Stimulated activated CD4-positive, alpha-beta T cell treated with anti-CD3 and anti-CD28 coated beads, Interleukin-4, amount 100 ng/mL, for 4 hours (primary cell): ENCODE data around the gene MACROD1.

Source experiments
- DNase-seq, 2 experiments: peaks; one replicate each; pipeline ENCODE4 v3.0.0-alpha.2; 2020

The MACROD1 gene

GRCh38 chr11:64110465-64111375 lies 55.2 kb downstream of the MACROD1 start:
- no peak for DNase-seq

- DNase-seq, result no peak
Observed at GRCh38 chr11:64109332-64109731, 56.6 kb downstream of the MACROD1 start.

- DNase-seq, result no peak
Observed at GRCh38 chr11:64107303-64107702, 58.6 kb downstream of the MACROD1 start.

GRCh38 chr11:64104632-64105031 lies 61.3 kb downstream of the MACROD1 start:
- no peak for DNase-seq

- DNase-seq, result no peak
Observed at GRCh38 chr11:64103277-64103985, 62.5 kb downstream of the MACROD1 start.

- no peak for DNase-seq
Observed at GRCh38 chr11:64102005-64102738, 63.7 kb downstream of the MACROD1 start.

- DNase-seq, result no peak
Observed at GRCh38 chr11:64101461-64101860, 64.5 kb downstream of the MACROD1 start.

GRCh38 chr11:64100782-64101353 lies 65.0 kb downstream of the MACROD1 start:
- DNase-seq, result no peak

- no peak for DNase-seq
Observed at GRCh38 chr11:64100360-64100759, 65.6 kb downstream of the MACROD1 start.

- no peak for DNase-seq
Observed at GRCh38 chr11:64099436-64099835, 66.5 kb downstream of the MACROD1 start.

GRCh38 chr11:64098318-64098831 lies 67.5 kb downstream of the MACROD1 start:
- no peak for DNase-seq

GRCh38 chr11:64097468-64098317 lies 68.2 kb downstream of the MACROD1 start:
- no peak for DNase-seq

GRCh38 chr11:64096835-64097234 lies 69.1 kb downstream of the MACROD1 start:
- no peak for DNase-seq

GRCh38 chr11:64095949-64096348 lies 70.0 kb downstream of the MACROD1 start:
- DNase-seq, result no peak

- DNase-seq, result no peak
Observed at GRCh38 chr11:64095273-64095817, 70.6 kb downstream of the MACROD1 start.

- no peak for DNase-seq
Observed at GRCh38 chr11:64094463-64095260, 71.3 kb downstream of the MACROD1 start.

- no peak for DNase-seq
Observed at GRCh38 chr11:64093233-64094039, 72.5 kb downstream of the MACROD1 start.

GRCh38 chr11:64092761-64093136 lies 73.2 kb downstream of the MACROD1 start:
- DNase-seq, result no peak

- no peak for DNase-seq
Observed at GRCh38 chr11:64092111-64092760, 73.7 kb downstream of the MACROD1 start.
